CD8-positive, alpha-beta memory T cell (primary cell): ENCODE results near the gene CTSH. TPM values are rescaled to one million over a fixed set of nuclear protein-coding genes. Genes with fewer than 3 reads are reported as not detected.

Experiments used
- CTCF ChIA-PET: fragments of 350-600 bp; sonication (Branson Sonifier 250); formaldehyde crosslinking; loops from one replicate; lab custom pipeline; 2021; ENCODE audit warnings: antibody characterized with exemption; lab: Charles Lee
- POLR2A ChIA-PET: fragments of 350-600 bp; sonication (Branson Sonifier 250); formaldehyde crosslinking; loops from one replicate; lab custom pipeline; 2021; ENCODE audit warnings: antibody characterized with exemption; lab: Charles Lee
- DNase-seq, 5 donors: peaks; one replicate each; pipeline versions ENCODE4 v3.0.0 to v3.0.0-alpha.2; 2020 to 2022; ENCODE audit warnings: mixed read lengths in 1 of 5
- H3K27ac ChIP-seq: one replicate; pipeline ENCODE4 v1.7.0; 2013; ENCODE audit warnings: low read depth, mild to moderate bottlenecking, low read length, moderate library complexity
- H3K27me3 ChIP-seq: 2 replicates; pipeline ENCODE4 v1.7.0; 2013; ENCODE audit warnings: low read length, mild to moderate bottlenecking; ENCODE audit not compliant: insufficient read depth, poor library complexity, severe bottlenecking
- H3K36me3 ChIP-seq: 2 replicates; pipeline ENCODE4 v1.7.0; 2013; ENCODE audit warnings: mild to moderate bottlenecking, low read length, moderate library complexity; ENCODE audit not compliant: insufficient read depth
- H3K4me1 ChIP-seq: 2 replicates; pipeline ENCODE4 v1.7.0; 2013; ENCODE audit warnings: mild to moderate bottlenecking, low read length, moderate library complexity; ENCODE audit not compliant: insufficient read depth
- H3K4me3 ChIP-seq: 2 replicates; pipeline ENCODE4 v1.7.0; 2013; ENCODE audit warnings: mild to moderate bottlenecking, low read length
- H3K9me3 ChIP-seq: 2 replicates; pipeline ENCODE4 v1.7.0; 2013; ENCODE audit warnings: mild to moderate bottlenecking, low read length
- H3K27ac Mint-ChIP-seq, 8 donors: one replicate each; pipeline ENCODE4 v1.8.0; 2020 to 2021; ENCODE audit warnings: mixed read lengths in 8 of 8, mild to moderate bottlenecking in 6 of 8, inconsistent platforms in 3 of 8, moderate library complexity in 3 of 8
- H3K27me3 Mint-ChIP-seq, 2 donors: one replicate each; pipeline ENCODE4 v1.8.0; 2020 to 2021; ENCODE audit warnings: mixed read lengths in 2 of 2, mild to moderate bottlenecking in 1 of 2, moderate library complexity in 1 of 2
- H3K36me3 Mint-ChIP-seq, 3 donors: one replicate each; pipeline ENCODE4 v1.8.0; 2020 to 2021; ENCODE audit warnings: mixed read lengths in 3 of 3, inconsistent platforms in 1 of 3, mild to moderate bottlenecking in 1 of 3
- H3K4me1 Mint-ChIP-seq, 3 donors: one replicate each; pipeline ENCODE4 v1.8.0; 2020 to 2021; ENCODE audit warnings: mixed read lengths in 3 of 3, inconsistent platforms in 1 of 3, mild to moderate bottlenecking in 1 of 3
- H3K4me3 Mint-ChIP-seq, 7 donors: one replicate each; pipeline ENCODE4 v1.8.0; 2020 to 2021; ENCODE audit warnings: mixed read lengths in 7 of 7, mild to moderate bottlenecking in 6 of 7, moderate library complexity in 4 of 7, inconsistent platforms in 2 of 7
- H3K9me3 Mint-ChIP-seq, 5 donors: one replicate each; pipeline ENCODE4 v1.8.0; 2020 to 2022; ENCODE audit warnings: mixed read lengths in 5 of 5, mild to moderate bottlenecking in 3 of 5, moderate library complexity in 2 of 5, inconsistent platforms in 1 of 5
- polyA plus RNA-seq: library from polyadenylated mRNA; unstranded; fragments of 300-500 nt; fragmentation: Illumina TruSeq; gene quantifications from one replicate; pipeline ENCODE4 v1.2.3, GENCODE V29; 2021
- total RNA-seq, 2 experiments: library from RNA; stranded (reverse); gene quantifications; one replicate each; pipeline ENCODE4 v1.2.3, GENCODE V29; 2021

CTSH gene
- total and polyA plus RNA-seq, 3 experiments from 2014 or later = 8.1 to 68.7 (median 9.8) TPM

- CTCF ChIA-PET = interaction anchor here (1.2 kb wide), 1 partner anchor 38 kb away, joined by 3 read pairs; no protein-coding TSS in a partner anchor
- no peaks in the 10 kb centered on the region for H3K9me3 Mint-ChIP-seq
- H3K36me3 Mint-ChIP-seq = no peaks in the 10 kb centered on the region
Measured at GRCh38 chr15:78981532-78982313, 36.9 kb upstream of the CTSH start.

GRCh38 chr15:78979456-78980320 is 34.8 kb upstream of the CTSH start:
- Histone ChIP-seq H3K4me1 (no peaks in the 10 kb centered on the region), H3K9me3 (no peaks in the 10 kb centered on the region), H3K27me3 (no peaks in the 10 kb centered on the region), H3K36me3 (no peaks in the 10 kb centered on the region), H3K27ac (no peak overlapping the region), H3K4me3 (no peak overlapping the region)
- no peak overlapping the region for H3K4me3 Mint-ChIP-seq
- peaks cover 0 to 20% of the 10 kb centered on the region in 2 donors for H3K27me3 Mint-ChIP-seq
- no peaks in the 10 kb centered on the region for H3K4me1 Mint-ChIP-seq
- H3K27ac Mint-ChIP-seq = peak overlapping the region in 1 of 8 donors; percentile 24
- POLR2A ChIA-PET = no interaction called here
- CTCF ChIA-PET = interaction anchor here (0.6 to 1.4 kb wide), 3 partner anchors 11 to 124 kb away, joined by 3 to 4 read pairs (median 3); no protein-coding TSS in a partner anchor
- no peaks in the 10 kb centered on the region for H3K36me3 Mint-ChIP-seq
- peak in 2 of 5 donors; percentile 6 to 21 for DNase-seq
- no peaks in the 10 kb centered on the region for H3K9me3 Mint-ChIP-seq

More at GRCh38 chr15:78981532-78982313, 36.9 kb upstream of the CTSH start:
- H3K27me3 Mint-ChIP-seq = peaks cover 0 to 24% of the 10 kb centered on the region in 2 donors
- no peak overlapping the region for H3K4me3 Mint-ChIP-seq
- Histone ChIP-seq H3K36me3 (no peaks in the 10 kb centered on the region), H3K27me3 (no peaks in the 10 kb centered on the region), H3K4me1 (no peaks in the 10 kb centered on the region), H3K27ac (no peak overlapping the region), H3K9me3 (no peaks in the 10 kb centered on the region), H3K4me3 (no peak overlapping the region)
- H3K27ac Mint-ChIP-seq = peak overlapping the region in 1 of 8 donors; percentile 43
- POLR2A ChIA-PET = no interaction called here
- DNase-seq = no peak
- no peaks in the 10 kb centered on the region for H3K4me1 Mint-ChIP-seq

DNA sequence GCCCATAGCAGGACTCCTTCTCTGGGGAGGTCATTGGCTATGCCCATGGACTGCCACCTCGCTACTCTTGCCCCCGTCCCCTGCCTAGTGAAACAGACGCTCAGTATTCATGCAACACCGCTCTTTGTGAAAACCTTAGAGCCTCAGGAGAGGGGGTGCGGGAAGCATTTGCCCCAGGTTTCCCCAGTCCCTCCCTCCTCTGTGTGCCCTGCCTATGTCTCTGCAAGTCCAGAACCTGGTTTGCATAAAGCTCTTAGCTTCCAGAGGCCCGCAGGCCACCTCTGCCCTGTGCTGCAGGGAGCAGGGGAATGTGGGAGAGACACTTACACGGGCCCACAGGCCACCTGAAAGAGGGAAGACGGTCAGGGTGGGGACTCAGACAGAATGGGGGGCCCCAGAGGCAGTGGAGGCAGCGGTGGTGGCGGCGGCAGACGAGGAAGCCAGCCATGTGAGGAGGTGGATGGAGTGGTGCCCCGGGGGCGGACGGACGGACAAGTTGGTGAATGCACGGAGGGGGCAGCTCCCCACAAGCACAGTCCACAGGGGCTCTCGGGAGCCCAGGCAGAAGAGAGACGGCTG is 33.8 kb upstream of the CTSH start:
- no peaks in the 10 kb centered on the region for H3K4me1 ChIP-seq
- H3K36me3 ChIP-seq = no peaks in the 10 kb centered on the region
- H3K9me3 Mint-ChIP-seq = no peaks in the 10 kb centered on the region
- H3K27ac ChIP-seq = no peak overlapping the region
- H3K4me3 ChIP-seq = no peak overlapping the region
- H3K27ac Mint-ChIP-seq = peak overlapping the region in 2 of 8 donors; percentile 53 to 91
- peaks cover 0 to 16% of the 10 kb centered on the region in 2 donors for H3K27me3 Mint-ChIP-seq
- no peaks in the 10 kb centered on the region for H3K4me1 Mint-ChIP-seq
- no peaks in the 10 kb centered on the region for H3K9me3 ChIP-seq
- no peak for DNase-seq
- no peaks in the 10 kb centered on the region for H3K27me3 ChIP-seq
- CTCF ChIA-PET = interaction anchor here (0.8 to 1.0 kb wide), 2 partner anchors 10 to 26 kb away, joined by 3 to 4 read pairs; no protein-coding TSS in a partner anchor
- no peaks in the 10 kb centered on the region for H3K36me3 Mint-ChIP-seq
- POLR2A ChIA-PET = interaction anchor here (0.7 kb wide), 1 partner anchor 94 kb away, joined by 3 read pairs; no protein-coding TSS in a partner anchor
- no peak overlapping the region for H3K4me3 Mint-ChIP-seq

DNA sequence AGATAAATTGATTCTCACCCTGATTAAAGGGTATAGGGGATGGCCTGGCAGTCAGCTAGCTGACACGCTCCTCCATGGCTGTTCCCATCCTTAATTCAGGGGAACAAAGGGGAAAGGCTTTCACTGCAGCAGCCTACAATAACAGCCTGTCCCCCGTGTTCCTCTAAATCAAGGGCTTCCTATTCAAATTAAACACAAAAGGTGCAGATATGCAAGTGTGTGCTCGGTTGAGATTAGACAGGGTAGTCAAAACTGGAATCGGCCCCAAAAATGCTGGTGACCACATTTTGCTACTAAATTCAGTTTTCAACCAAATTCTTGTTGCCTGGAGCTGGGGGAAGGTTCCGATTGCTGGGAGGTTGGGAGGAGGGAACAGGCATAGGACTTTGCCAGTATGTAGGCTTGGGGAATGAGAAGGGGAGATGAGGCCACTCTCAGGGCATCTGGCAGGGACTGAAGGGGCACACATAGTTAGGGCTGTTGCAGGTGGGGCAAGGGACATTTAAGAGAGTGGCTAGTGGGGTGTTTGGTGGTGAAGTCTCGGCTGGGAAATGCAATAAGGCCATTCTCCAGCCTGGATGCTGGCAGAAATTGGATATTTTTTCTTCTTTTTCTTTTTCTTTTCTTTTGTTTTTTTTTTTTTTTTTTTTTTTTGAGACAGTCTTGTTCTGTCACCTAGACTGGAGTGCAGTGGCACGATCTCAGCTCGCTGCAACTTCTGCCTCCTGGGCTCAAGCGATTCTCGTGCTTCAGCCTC is 32.9 kb upstream of the CTSH start:
- Mint-ChIP-seq H3K36me3 (no peaks in the 10 kb centered on the region), H3K9me3 (no peaks in the 10 kb centered on the region), H3K27ac (no peak overlapping the region), H3K4me3 (no peak overlapping the region), H3K27me3 (peaks cover 0 to 13% of the 10 kb centered on the region in 2 donors), H3K4me1 (no peaks in the 10 kb centered on the region)
- H3K9me3 ChIP-seq = no peaks in the 10 kb centered on the region
- DNase-seq = no peak
- no peaks in the 10 kb centered on the region for H3K36me3 ChIP-seq
- H3K27ac ChIP-seq = no peak overlapping the region
- no peak overlapping the region for H3K4me3 ChIP-seq
- POLR2A ChIA-PET = interaction anchor here (0.7 kb wide), 1 partner anchor 95 kb away, joined by 3 read pairs; no protein-coding TSS in a partner anchor
- no peaks in the 10 kb centered on the region for H3K4me1 ChIP-seq
- H3K27me3 ChIP-seq = no peaks in the 10 kb centered on the region
- CTCF ChIA-PET = interaction anchor here (0.8 kb wide), 1 partner anchor 11 kb away, joined by 4 read pairs; no protein-coding TSS in a partner anchor

- Histone ChIP-seq H3K27me3 (no peaks in the 10 kb centered on the region), H3K9me3 (no peaks in the 10 kb centered on the region), H3K4me1 (no peaks in the 10 kb centered on the region), H3K27ac (no peak overlapping the region), H3K36me3 (no peaks in the 10 kb centered on the region), H3K4me3 (no peak overlapping the region)
- H3K36me3 Mint-ChIP-seq = no peaks in the 10 kb centered on the region
- POLR2A ChIA-PET = no interaction called here
- H3K4me3 Mint-ChIP-seq = no peak overlapping the region
- peak overlapping the region in 2 of 8 donors; percentile 15 to 26 for H3K27ac Mint-ChIP-seq
- H3K9me3 Mint-ChIP-seq = no peaks in the 10 kb centered on the region
- H3K4me1 Mint-ChIP-seq = no peaks in the 10 kb centered on the region
- CTCF ChIA-PET = no interaction called here
- DNase-seq = no peak
- peaks cover 0 to 9% of the 10 kb centered on the region in 2 donors for H3K27me3 Mint-ChIP-seq
Measured at GRCh38 chr15:78977091-78977571, 32.3 kb upstream of the CTSH start.

DNA sequence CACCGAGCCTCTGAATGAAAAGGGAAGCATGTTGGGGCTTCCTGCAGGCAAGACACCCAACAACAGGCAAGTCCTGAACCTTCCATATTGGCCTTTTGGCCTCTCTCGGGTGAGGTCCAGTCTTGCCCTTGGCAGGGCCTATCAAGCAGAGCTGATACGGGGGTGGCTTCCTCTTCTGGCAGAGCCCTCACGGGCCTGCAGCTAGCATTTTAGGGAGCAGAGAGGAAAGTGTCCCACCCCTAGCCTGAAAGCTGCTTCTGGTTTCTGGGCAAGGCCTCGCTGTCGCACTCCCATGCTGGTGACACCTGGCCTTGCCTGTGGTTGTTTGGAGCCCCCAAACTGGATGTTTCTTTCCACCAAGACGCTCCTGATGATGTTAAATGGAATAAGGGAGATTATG is 31.8 kb upstream of the CTSH start:
- H3K27me3 ChIP-seq = no peaks in the 10 kb centered on the region
- ChIA-PET CTCF (no interaction called here), POLR2A (no interaction called here)
- Mint-ChIP-seq H3K27ac (no peak overlapping the region), H3K4me3 (no peak overlapping the region), H3K36me3 (no peaks in the 10 kb centered on the region), H3K4me1 (no peaks in the 10 kb centered on the region), H3K27me3 (peaks cover 0 to 9% of the 10 kb centered on the region in 2 donors), H3K9me3 (no peaks in the 10 kb centered on the region)
- H3K4me3 ChIP-seq = no peak overlapping the region
- no peaks in the 10 kb centered on the region for H3K9me3 ChIP-seq
- no peaks in the 10 kb centered on the region for H3K4me1 ChIP-seq
- H3K27ac ChIP-seq = no peak overlapping the region
- DNase-seq = no peak
- no peaks in the 10 kb centered on the region for H3K36me3 ChIP-seq

DNA sequence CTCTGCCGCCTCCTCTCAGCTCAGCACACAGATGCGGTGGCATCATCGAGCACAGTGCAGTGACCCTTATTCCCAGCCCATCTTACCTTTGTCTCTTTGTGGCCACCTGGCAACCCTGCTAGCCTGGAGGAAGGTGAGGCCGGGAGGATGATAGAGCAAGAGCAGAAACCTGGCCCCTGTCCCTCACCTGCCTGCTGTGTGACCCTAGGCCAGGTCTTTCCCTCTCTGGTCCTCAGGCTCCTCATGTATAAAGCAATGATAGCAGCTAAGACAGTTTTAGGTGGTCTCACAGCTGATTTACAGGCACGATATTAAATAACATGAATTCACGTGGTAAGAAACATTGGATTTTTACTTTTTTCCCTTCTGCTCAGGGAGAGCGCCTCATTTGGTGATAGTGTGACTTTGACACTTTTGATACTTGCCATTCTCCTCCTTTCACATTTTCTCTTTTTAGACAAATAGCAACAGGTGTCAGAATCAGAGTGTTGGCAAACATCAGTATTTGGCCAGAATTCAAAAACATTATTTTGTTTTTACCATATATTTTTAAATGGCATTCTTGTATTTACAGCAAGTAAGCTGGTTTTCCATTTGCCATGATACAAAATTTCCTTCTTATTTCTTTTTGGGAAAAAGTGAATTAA is 29.5 kb upstream of the CTSH start:
- Mint-ChIP-seq H3K27ac (no peak overlapping the region), H3K27me3 (peaks cover 0 to 10% of the 10 kb centered on the region in 2 donors), H3K9me3 (no peaks in the 10 kb centered on the region), H3K36me3 (no peaks in the 10 kb centered on the region), H3K4me1 (no peaks in the 10 kb centered on the region), H3K4me3 (no peak overlapping the region)
- H3K27me3 ChIP-seq = no peaks in the 10 kb centered on the region
- H3K36me3 ChIP-seq = no peaks in the 10 kb centered on the region
- H3K9me3 ChIP-seq = no peaks in the 10 kb centered on the region
- ChIA-PET POLR2A (no interaction called here), CTCF (no interaction called here)
- H3K4me3 ChIP-seq = no peak overlapping the region
- no peak overlapping the region for H3K27ac ChIP-seq
- DNase-seq = no peak
- no peaks in the 10 kb centered on the region for H3K4me1 ChIP-seq
